MM.1S (cell line): Measurements from ENCODE around the gene TOP3A.
"Not testable (repeated sequence)": the region's sequence is repeated elsewhere in the genome, so short reads cannot be mapped to it uniquely, and the experiment has no call there.

Experiments used
- DNase-seq: peaks from one replicate; pipeline ENCODE4 v3.0.0-alpha.2; 2015
- H2AFZ ChIP-seq: fragments of 300-600 bp; sonication (generic); 2 replicates; pipeline ENCODE4 v1.6.0; 2016; ENCODE audit warnings: antibody characterized with exemption, low read length
- H3F3A ChIP-seq: fragments of 300-600 bp; sonication (generic); 2 replicates; pipeline ENCODE4 v1.6.1; 2016; ENCODE audit warnings: mild to moderate bottlenecking, antibody characterized with exemption, low read length, moderate library complexity, mixed read lengths; ENCODE audit not compliant: insufficient read depth
- H3K27ac ChIP-seq: fragments of 300-600 bp; sonication (generic); 2 replicates; pipeline ENCODE4 v1.5.1; 2016; ENCODE audit warnings: mild to moderate bottlenecking, low read length
- H3K27me3 ChIP-seq: fragments of 300-600 bp; sonication (generic); replicated peaks from 2 replicates; pipeline ENCODE4 v1.6.0; 2016; ENCODE audit warnings: low read length; ENCODE audit not compliant: insufficient read depth
- H3K36me3 ChIP-seq: fragments of 300-600 bp; sonication (generic); replicated peaks from 2 replicates; pipeline ENCODE4 v1.6.1; 2016; ENCODE audit warnings: mild to moderate bottlenecking, low read length, mixed read lengths; ENCODE audit not compliant: insufficient read depth
- H3K4me1 ChIP-seq: fragments of 300-600 bp; sonication (generic); 2 replicates; pipeline ENCODE4 v1.6.1; 2016; ENCODE audit warnings: low read length, mixed read lengths
- H3K4me2 ChIP-seq: fragments of 300-600 bp; sonication (generic); 2 replicates; pipeline ENCODE4 v1.6.0; 2016; ENCODE audit warnings: low read depth, low read length
- H3K4me3 ChIP-seq: fragments of 300-600 bp; sonication (generic); 2 replicates; pipeline ENCODE4 v1.5.1; 2016; ENCODE audit warnings: low read length, mixed read lengths
- H3K79me2 ChIP-seq: fragments of 300-600 bp; sonication (generic); 2 replicates; pipeline ENCODE4 v1.6.1; 2016; ENCODE audit warnings: mixed run types, low read length, mixed read lengths
- H3K9ac ChIP-seq: fragments of 300-600 bp; sonication (generic); 2 replicates; pipeline ENCODE4 v1.6.1; 2016; ENCODE audit warnings: low read length, mixed read lengths
- H3K9me2 ChIP-seq: fragments of 300-600 bp; sonication (generic); replicated peaks from 2 replicates; pipeline ENCODE4 v1.6.1; 2016; ENCODE audit warnings: mild to moderate bottlenecking, low read length, mixed read lengths; ENCODE audit not compliant: insufficient read depth
- H3K9me3 ChIP-seq: fragments of 300-600 bp; sonication (generic); replicated peaks from 2 replicates; pipeline ENCODE4 v1.6.1; 2016; ENCODE audit warnings: mild to moderate bottlenecking, low read length, mixed read lengths; ENCODE audit not compliant: insufficient read depth
- H4K20me1 ChIP-seq: fragments of 300-600 bp; sonication (generic); 2 replicates; pipeline ENCODE4 v1.6.1; 2016; ENCODE audit warnings: mild to moderate bottlenecking, low read length, moderate library complexity, mixed read lengths; ENCODE audit not compliant: insufficient read depth
- EZH2 ChIP-seq: fragments of 300-600 bp; sonication (generic); optimal IDR thresholded peaks from 2 replicates; pipeline ENCODE3; 2017; ENCODE audit warnings: low read depth, mild to moderate bottlenecking, antibody characterized with exemption, low read length, mixed read lengths
- EZH2phosphoT487 ChIP-seq: fragments of 300-600 bp; sonication (generic); IDR thresholded peaks from 2 replicates; pipeline ENCODE4 v1.6.1; 2018; ENCODE audit warnings: antibody characterized with exemption, low read length
- TF ChIP-seq, protein P1 (sequence below): fragments of 300-600 bp; sonication (generic); IDR thresholded peaks from 2 replicates; pipeline ENCODE4 v1.5.1; 2016; ENCODE audit warnings: antibody characterized with exemption, low read length, mixed read lengths

The TOP3A gene

GRCh38 chr17:18315562-18315922 is 748 bp upstream of the TOP3A start:
- 0 out of 2 replicates have a peak, but pooled peaks cover 4% of the 10 kb centered on the region for H4K20me1 ChIP-seq
- peak overlapping the region; percentile 71 for H3K4me2 ChIP-seq
- H3K4me3 ChIP-seq, result peak overlapping the region; percentile 96
- H3K27me3 ChIP-seq, result no peaks in the 10 kb centered on the region
- H3F3A ChIP-seq, result peaks cover 3% of the 10 kb centered on the region; the same call in 1 of the 2 replicates
- H3K4me1 ChIP-seq, result peaks cover 44% of the 10 kb centered on the region
- H2AFZ ChIP-seq, result peak overlapping the region; percentile 52
- peak overlapping the region; percentile 93 for H3K27ac ChIP-seq
- peaks cover 93% of the 10 kb centered on the region for H3K79me2 ChIP-seq
- no peaks in the 10 kb centered on the region for H3K9me3 ChIP-seq
- no peaks in the 10 kb centered on the region for H3K9me2 ChIP-seq
- H3K9ac ChIP-seq, result peak overlapping the region; percentile 81
- peaks cover 3% of the 10 kb centered on the region; the same call in 1 of the 2 replicates for H3K36me3 ChIP-seq
- TF ChIP-seq, protein P1, sequence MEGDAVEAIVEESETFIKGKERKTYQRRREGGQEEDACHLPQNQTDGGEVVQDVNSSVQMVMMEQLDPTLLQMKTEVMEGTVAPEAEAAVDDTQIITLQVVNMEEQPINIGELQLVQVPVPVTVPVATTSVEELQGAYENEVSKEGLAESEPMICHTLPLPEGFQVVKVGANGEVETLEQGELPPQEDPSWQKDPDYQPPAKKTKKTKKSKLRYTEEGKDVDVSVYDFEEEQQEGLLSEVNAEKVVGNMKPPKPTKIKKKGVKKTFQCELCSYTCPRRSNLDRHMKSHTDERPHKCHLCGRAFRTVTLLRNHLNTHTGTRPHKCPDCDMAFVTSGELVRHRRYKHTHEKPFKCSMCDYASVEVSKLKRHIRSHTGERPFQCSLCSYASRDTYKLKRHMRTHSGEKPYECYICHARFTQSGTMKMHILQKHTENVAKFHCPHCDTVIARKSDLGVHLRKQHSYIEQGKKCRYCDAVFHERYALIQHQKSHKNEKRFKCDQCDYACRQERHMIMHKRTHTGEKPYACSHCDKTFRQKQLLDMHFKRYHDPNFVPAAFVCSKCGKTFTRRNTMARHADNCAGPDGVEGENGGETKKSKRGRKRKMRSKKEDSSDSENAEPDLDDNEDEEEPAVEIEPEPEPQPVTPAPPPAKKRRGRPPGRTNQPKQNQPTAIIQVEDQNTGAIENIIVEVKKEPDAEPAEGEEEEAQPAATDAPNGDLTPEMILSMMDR, result no peak
- TF ChIP-seq EZH2 (no peak), EZH2phosphoT487 (no peak)
- DNase-seq, result peak; percentile 20

DNA sequence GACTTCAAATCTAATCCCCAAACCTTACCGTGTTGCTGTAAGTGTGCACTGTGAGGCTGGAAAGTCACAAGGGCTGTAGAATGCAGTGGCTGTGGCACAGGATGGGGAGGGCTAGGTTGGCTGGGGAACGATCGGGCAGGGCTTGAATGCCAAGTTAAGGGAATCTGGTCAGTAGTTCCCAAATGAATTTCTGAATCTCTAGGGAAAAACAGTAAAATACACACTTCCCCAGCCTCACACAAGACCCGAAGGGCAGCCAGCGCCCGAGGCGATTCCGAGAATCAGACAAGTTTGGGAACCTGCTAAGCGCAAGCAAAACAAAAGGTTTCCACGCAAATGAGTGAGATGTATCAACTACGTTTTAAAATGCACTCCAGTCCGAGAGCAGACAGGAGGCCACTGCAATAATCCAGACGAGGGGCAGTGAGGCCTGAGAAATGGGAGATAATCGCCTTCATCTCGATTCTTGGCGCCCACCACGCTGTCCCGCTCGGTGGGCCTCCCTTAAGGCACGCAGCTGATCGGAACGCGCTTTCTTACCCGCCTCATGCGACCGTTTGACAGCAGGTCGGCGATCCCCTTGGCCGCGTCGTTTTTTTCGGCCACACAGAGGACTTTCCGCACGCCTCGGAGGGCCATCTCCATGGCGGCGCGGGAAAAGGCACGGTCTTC is 599 bp downstream of the TOP3A start:
- Histone ChIP-seq H3K27ac (peak overlapping the region; percentile 93; the same call in 1 of the 2 replicates), H3K4me1 (peaks cover 36% of the 10 kb centered on the region), H3K36me3 (peaks cover 3% of the 10 kb centered on the region; the same call in 1 of the 2 replicates), H4K20me1 (0 out of 2 replicates have a peak, but pooled peaks cover 3% of the 10 kb centered on the region), H2AFZ (peak overlapping the region; percentile 79), H3K9me2 (no peaks in the 10 kb centered on the region), H3K9me3 (no peaks in the 10 kb centered on the region), H3K9ac (peak overlapping the region; percentile 81), H3K27me3 (no peaks in the 10 kb centered on the region), H3F3A (peaks cover 3% of the 10 kb centered on the region; the same call in 1 of the 2 replicates), H3K4me3 (peak overlapping the region; percentile 96), H3K79me2 (peaks cover 91% of the 10 kb centered on the region), H3K4me2 (peak overlapping the region; percentile 83)
- DNase-seq, result no peak
- no peak for TF ChIP-seq EZH2phosphoT487
- TF ChIP-seq, protein P1, result no peak
- no peak for TF ChIP-seq EZH2

DNA sequence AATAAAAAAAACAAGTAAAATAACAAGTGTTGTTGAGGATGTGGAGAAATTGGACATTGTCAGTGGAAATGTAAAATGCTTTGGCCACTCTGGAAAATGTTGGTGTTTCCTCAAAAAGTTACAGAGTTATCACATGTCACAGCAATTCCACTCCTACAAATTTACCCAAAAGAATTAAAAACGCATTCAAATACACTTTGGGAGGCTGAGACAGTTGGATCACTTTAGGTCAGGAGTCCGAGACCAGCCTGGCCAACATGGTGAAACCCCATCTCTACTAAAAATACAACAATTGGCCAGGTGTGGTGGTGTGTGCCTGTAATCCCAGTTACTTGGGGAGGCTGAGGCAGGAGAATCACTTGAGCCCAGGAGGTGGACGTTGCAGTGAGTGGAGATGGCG is 5.6 kb downstream of the TOP3A start:
- H3K9ac ChIP-seq, result no peak overlapping the region
- 0 out of 2 replicates have a peak, but pooled peaks cover 3% of the 10 kb centered on the region for H4K20me1 ChIP-seq
- H3K4me1 ChIP-seq, result peaks cover 12% of the 10 kb centered on the region
- H3K4me2 ChIP-seq, result no peak overlapping the region
- H3K9me3 ChIP-seq, result no peaks in the 10 kb centered on the region
- H3F3A ChIP-seq, result no peaks in the 10 kb centered on the region
- peaks cover 76% of the 10 kb centered on the region for H3K79me2 ChIP-seq
- no peak overlapping the region for H3K4me3 ChIP-seq
- no peaks in the 10 kb centered on the region for H3K9me2 ChIP-seq
- DNase-seq, result no peak
- no peak for TF ChIP-seq EZH2
- TF ChIP-seq, protein P1, result no peak
- no peak for TF ChIP-seq EZH2phosphoT487
- no peak overlapping the region for H3K27ac ChIP-seq
- H3K36me3 ChIP-seq, result peaks cover 16% of the 10 kb centered on the region
- no peaks in the 10 kb centered on the region for H3K27me3 ChIP-seq
- H2AFZ ChIP-seq, result no peak overlapping the region

DNA sequence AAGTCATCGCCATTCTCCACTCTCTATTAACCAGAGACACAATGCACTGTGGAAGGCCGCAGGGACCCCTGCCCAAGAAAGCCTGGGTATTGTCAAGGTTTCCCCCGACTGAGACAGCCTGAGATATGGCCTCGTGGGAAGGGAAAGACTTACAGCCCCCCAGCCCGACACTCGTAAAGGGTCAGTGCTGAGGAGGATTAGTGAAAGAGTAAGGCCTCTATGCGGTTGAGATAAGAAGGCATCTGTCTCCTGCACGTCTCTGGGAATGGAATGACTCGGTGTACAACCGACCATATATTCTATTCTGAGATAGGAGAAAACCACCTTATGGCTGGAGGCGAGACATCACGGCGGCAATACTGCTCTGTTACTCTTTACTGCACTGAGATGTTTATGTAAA is 11.6 kb downstream of the TOP3A start:
- not testable (repeated sequence) for H4K20me1 ChIP-seq, H3K9me3 ChIP-seq, H3K9ac ChIP-seq, H3K4me1 ChIP-seq, H2AFZ ChIP-seq, H3K9me2 ChIP-seq, H3K4me2 ChIP-seq, H3K27me3 ChIP-seq, DNase-seq, H3F3A ChIP-seq, H3K27ac ChIP-seq, H3K4me3 ChIP-seq
- peaks cover 20% of the 10 kb centered on the region for H3K79me2 ChIP-seq
- peaks cover 11% of the 10 kb centered on the region for H3K36me3 ChIP-seq
